Heart right ventricle (tissue), 16 donors: Measurements from ENCODE around the gene AQP1. TPM values are rescaled to one million over a fixed set of nuclear protein-coding genes. Genes with fewer than 3 reads are reported as not detected.

Experiments
- ATAC-seq, 8 donors: fragments of 200-7000 bp; cut with Tn5 transposase; one replicate each; pipeline ENCODE4 v1.9.1; 2020; ENCODE audit warnings: mild to moderate bottlenecking in 8 of 8, moderate library complexity in 8 of 8, moderate number of reproducible peaks in 1 of 8
- DNase-seq, 2 donors: peaks; one replicate each; pipeline ENCODE4 v3.0.0-alpha.2; 2020
- H3K27ac ChIP-seq, 10 donors: fragments of 200-600 bp; sonication (generic) in 2 of 10; one replicate each; pipeline versions ENCODE4 v1.5.0 to v1.8.0; 2020 to 2022; ENCODE audit warnings: mild to moderate bottlenecking in 3 of 10
- H3K27me3 ChIP-seq, 7 donors: fragments of 200-600 bp; one replicate each; pipeline ENCODE4 v1.8.0; 2021 to 2022; ENCODE audit warnings: mild to moderate bottlenecking in 2 of 7
- H3K36me3 ChIP-seq, 9 donors: fragments of 200-600 bp; sonication (generic) in 1 of 9; one replicate each; pipeline versions ENCODE4 v1.5.0 to v1.8.0; 2020 to 2022; ENCODE audit warnings: mild to moderate bottlenecking in 2 of 9
- H3K4me1 ChIP-seq, 9 donors: fragments of 200-600 bp; sonication (generic) in 1 of 9; one replicate each; pipeline versions ENCODE4 v1.5.0 to v1.8.0; 2020 to 2022; ENCODE audit warnings: mild to moderate bottlenecking in 4 of 9
- H3K4me3 ChIP-seq, 10 donors: fragments of 200-600 bp; sonication (generic) in 2 of 10; one replicate each; pipeline versions ENCODE4 v1.5.0 to v1.8.0; 2020 to 2022; ENCODE audit warnings: mild to moderate bottlenecking in 7 of 10, moderate library complexity in 2 of 10
- H3K9me3 ChIP-seq, 11 donors: fragments of 200-600 bp in 10 of 11; sonication (generic) in 2 of 11; one replicate each; pipeline versions ENCODE4 v1.5.0 to v1.8.0; 2013 to 2022; ENCODE audit warnings: mild to moderate bottlenecking in 2 of 11, control low read depth in 1 of 11, moderate library complexity in 1 of 11
- CTCF ChIP-seq, 9 donors: fragments of 200-600 bp; sonication (generic) in 2 of 9; IDR thresholded peaks; one replicate each; pipeline versions ENCODE4 v1.5.0 to v1.8.0; 2021 to 2022; ENCODE audit warnings: antibody characterized with exemption in 9 of 9, mild to moderate bottlenecking in 5 of 9, moderate library complexity in 1 of 9
- WGBS, 2 donors: extraction: QIAGEN DNeasy Blood & Tissue Kit; methylation state at CpG; one replicate each; pipeline ENCODE4 v1.1.7; 2013; ENCODE audit warnings: inconsistent platforms in 1 of 2; 5-methylcytosine and 5-hydroxymethylcytosine counted together
- intact Hi-C, 10 donors: fragments of 100-400 bp; cut with DNase I; formaldehyde crosslinking; loops; one replicate each; pipeline versions ENCODE4 v1.11.1 to v1.14.2; 2022
- polyA plus RNA-seq, 2 donors: library from polyadenylated mRNA; stranded (reverse); fragments of 200-250 nt; gene quantifications; one replicate each; pipeline ENCODE4 v1.2.3, GENCODE V29; 2013
- total RNA-seq, 10 donors: library from RNA; stranded (reverse); fragmentation: NEBNext Ultra II Directional in 3 of 10; extraction: Animal tissue kit (Norgen Biotek cat#: 25700) in 3 of 10; gene quantifications; one replicate each; pipeline versions ENCODE4 v1.2.1 to v1.2.4, GENCODE V29; 2021 to 2023
- donor health status: Arrhythmogenic right ventricular cardiomyopathy.
- donor health status: ischemic (EF 13 %, LVEDD 7.1; RV severe dilation, severe dysfunction).
- donor health status: healthy with polysubstance abuse.
- donor health status: DM: no; HTN: yes; CAD: no.
- donor health status: DM: no; HTN: no; CAD: no.
- donor health status: ischemic (EF 25% LVEDD 6.9; RV normal size, moderate dysfunction).
- donor health status: ischemic (EF 25% LVEDD 5.7; RV mildly dilated, moderate dysfunction).
- donor health status: healthy.
- donor health status: DM: yes; HTN: yes; CAD: no.
- donor health status: Ischemic cardiomyopathy.
- donor health status: ischemic (EF 35%, LVEDD 5.7; RV mildly dilated, moderate dysfunction).
- donor health status: nonischemic (EF 11% LVEDD 7.7; RV severe dilation, severe dysfunction).
- donor health status: DM: yes; HTN: yes; CAD: no.
- donor health status: PGD.
- donor health status: ischemic (EF 29% LVEDD 5.4; RV normal size, mild dysfunction).
- donor health status: nonischemic (EF 23%, LVEDD 6.1; RV moderate dilation, normal function).

Gene AQP1
- total and polyA plus RNA-seq, 12 donors: 101 to 274 (median 182) TPM

GRCh38 chr7:30920021-30920583, 8.4 kb downstream of the AQP1 start:
- intact Hi-C loops: no loop called here
- H3K4me3 ChIP-seq: peak overlapping the region in 2 of 10 donors; percentile 0 to 54
- TF ChIP-seq CTCF (IDR thresholded peaks at IDR 0.05): no peak
- peak in 1 of 2 donors; percentile 29 for DNase-seq
- H3K4me1 ChIP-seq: peaks cover 35 to 80% (median 69%) of the 10 kb centered on the region in 9 donors
- WGBS, 2 donors: 43 to 46% methylated on average over 11 of the region's 11 CpGs
- H3K27ac ChIP-seq: peak overlapping the region; percentile 75 to 94 (median 86)
- no peaks in the 10 kb centered on the region for H3K9me3 ChIP-seq
- no peaks in the 10 kb centered on the region for H3K27me3 ChIP-seq
- peaks cover 0 to 35% (median 11%) of the 10 kb centered on the region in 9 donors for H3K36me3 ChIP-seq
- peak in 3 of 8 donors; percentile 6 to 23 (median 16) for ATAC-seq

GRCh38 chr7:30920584-30921539, 9.2 kb downstream of the AQP1 start:
- Histone ChIP-seq H3K9me3 (no peaks in the 10 kb centered on the region), H3K4me1 (peaks cover 33 to 73% (median 63%) of the 10 kb centered on the region in 9 donors), H3K36me3 (peaks cover 0 to 42% (median 17%) of the 10 kb centered on the region in 9 donors), H3K4me3 (peak overlapping the region in 1 of 10 donors; percentile 54), H3K27me3 (no peaks in the 10 kb centered on the region), H3K27ac (peak overlapping the region; percentile 75 to 94 (median 86))
- DNase-seq (peak; percentile 64 to 80), ATAC-seq (peak; percentile 77 to 92 (median 87))
- TF ChIP-seq CTCF (IDR thresholded peaks at IDR 0.05): no peak
- intact Hi-C loops: no loop called here
- WGBS, 2 donors: 31 to 35% methylated on average over 9 of the region's 9 CpGs

- peaks cover 0 to 51% (median 17%) of the 10 kb centered on the region in 9 donors for H3K36me3 ChIP-seq
- peaks cover 0 to 2% (median 0%) of the 10 kb centered on the region in 11 donors for H3K9me3 ChIP-seq
- H3K27me3 ChIP-seq: no peaks in the 10 kb centered on the region
- 69 to 72% methylated on average over 19 of the region's 19 CpGs for WGBS, 2 donors
- H3K27ac ChIP-seq: peak overlapping the region; percentile 75 to 94 (median 86)
- H3K4me3 ChIP-seq: no peak overlapping the region
- ATAC-seq: peak in 4 of 8 donors; percentile 0 to 2 (median 2)
- peak; percentile 5 to 15 for DNase-seq
- H3K4me1 ChIP-seq: peaks cover 33 to 63% (median 55%) of the 10 kb centered on the region in 9 donors
- intact Hi-C loops: no loop called here
- TF ChIP-seq CTCF (IDR thresholded peaks at IDR 0.05): no peak
Measured at GRCh38 chr7:30921540-30922401, 10.1 kb downstream of the AQP1 start.
